Peyer's patch (tissue), 4 donors: Measurements from ENCODE around the gene UNC50. TPM values are rescaled to one million over a fixed set of nuclear protein-coding genes. Genes with fewer than 3 reads are reported as not detected.

Experiments used
- DNase-seq, 3 donors: peaks; one replicate each; pipeline ENCODE4 v3.0.0-alpha.2; 2017 to 2019
- H3K27ac ChIP-seq, 4 donors: fragments of 200-600 bp; sonication (generic); one replicate each; pipeline ENCODE4 v1.5.1; 2016 to 2019
- H3K27me3 ChIP-seq, 2 donors: fragments of 200-600 bp; sonication (generic); one replicate each; pipeline ENCODE4 v1.5.1; 2019
- H3K36me3 ChIP-seq, 3 donors: fragments of 200-600 bp; sonication (generic); one replicate each; pipeline ENCODE4 v1.5.1; 2016 to 2019
- H3K4me1 ChIP-seq, 4 donors: fragments of 200-600 bp; sonication (generic); one replicate each; pipeline ENCODE4 v1.5.1; 2016 to 2019
- H3K4me3 ChIP-seq, 4 donors: fragments of 200-600 bp; sonication (generic); 1 replicate in 3 of 4; 2 replicates in 1 of 4; pipeline ENCODE4 v1.5.1; 2016 to 2019; ENCODE audit warnings: mild to moderate bottlenecking in 1 of 4
- H3K9me3 ChIP-seq, 4 donors: fragments of 200-600 bp; sonication (generic); one replicate each; pipeline ENCODE4 v1.5.1; 2016 to 2019; ENCODE audit warnings: mild to moderate bottlenecking in 1 of 4
- CTCF ChIP-seq, 6 experiments: fragments of 450-650 bp in 4 of 6; fragments of 200-600 bp in 2 of 6; sonication (generic) in 1 of 6; IDR thresholded peaks; one replicate each; pipeline ENCODE4 v1.5.1; 2017 to 2019; ENCODE audit warnings: antibody characterized with exemption in 6 of 6, mild to moderate bottlenecking in 3 of 6, moderate library complexity in 1 of 6
- POLR2A ChIP-seq, 2 donors: fragments of 450-650 bp; IDR thresholded peaks; one replicate each; pipeline ENCODE4 v1.5.1; 2017; ENCODE audit warnings: antibody characterized with exemption in 2 of 2, mild to moderate bottlenecking in 2 of 2, moderate library complexity in 2 of 2
- total RNA-seq, 4 donors: library from RNA; depleted of rRNA; stranded (reverse); fragments of >200 nt; gene quantifications; one replicate each; pipeline ENCODE4 v1.1.0, GENCODE V29; 2016

The UNC50 gene
- total RNA-seq, 4 donors from 2014 or later = 31.1 to 51.7 (median 35.0) TPM

- Histone ChIP-seq H3K4me1 (no peaks in the 10 kb centered on the region), H3K36me3 (peaks cover 0 to 74% (median 0%) of the 10 kb centered on the region in 3 donors), H3K27me3 (no peaks in the 10 kb centered on the region), H3K27ac (no peak overlapping the region), H3K4me3 (no peak overlapping the region), H3K9me3 (no peaks in the 10 kb centered on the region)
- DNase-seq = no peak
- no peak for TF ChIP-seq CTCF (IDR thresholded peaks at IDR 0.05)
- TF ChIP-seq POLR2A (IDR thresholded peaks at IDR 0.05) = no peak
Observed at GRCh38 chr2:98577313-98577712, 31.1 kb upstream of the UNC50 start.

DNA sequence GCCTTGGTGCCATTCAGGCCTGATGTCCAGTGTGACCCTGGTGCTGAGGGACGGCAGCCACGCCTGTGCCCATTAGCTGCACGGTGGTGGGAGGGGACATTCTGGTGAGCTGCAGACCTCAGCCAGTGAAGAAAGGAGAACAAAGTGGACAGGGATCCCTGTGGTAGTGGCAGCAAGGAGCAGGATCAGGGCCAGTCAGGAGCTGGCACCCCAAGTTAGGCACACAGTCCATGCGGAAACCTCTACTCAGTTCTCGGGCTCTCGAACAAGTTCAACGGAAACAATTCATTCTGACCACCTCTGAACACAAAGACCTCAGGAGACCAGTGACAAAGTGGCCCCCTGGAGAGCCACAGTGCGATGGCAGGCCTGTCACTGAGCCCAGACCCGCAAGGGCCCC is 30.2 kb upstream of the UNC50 start:
- no peak overlapping the region for H3K4me3 ChIP-seq
- TF ChIP-seq POLR2A (IDR thresholded peaks at IDR 0.05) = no peak
- TF ChIP-seq CTCF (IDR thresholded peaks at IDR 0.05) = no peak
- no peak for DNase-seq
- no peaks in the 10 kb centered on the region for H3K27me3 ChIP-seq
- H3K4me1 ChIP-seq = no peaks in the 10 kb centered on the region
- no peaks in the 10 kb centered on the region for H3K9me3 ChIP-seq
- H3K36me3 ChIP-seq = peaks cover 0 to 75% (median 0%) of the 10 kb centered on the region in 3 donors
- H3K27ac ChIP-seq = no peak overlapping the region

- no peaks in the 10 kb centered on the region for H3K27me3 ChIP-seq
- no peak overlapping the region for H3K27ac ChIP-seq
- TF ChIP-seq CTCF (IDR thresholded peaks at IDR 0.05) (no peak), POLR2A (IDR thresholded peaks at IDR 0.05) (no peak)
Observed at GRCh38 chr2:98579926-98580325, 28.5 kb upstream of the UNC50 start.

GRCh38 chr2:98580656-98581284 is 27.6 kb upstream of the UNC50 start:
- Histone ChIP-seq H3K4me3 (no peak overlapping the region), H3K9me3 (no peaks in the 10 kb centered on the region), H3K36me3 (peaks cover 0 to 66% (median 0%) of the 10 kb centered on the region in 3 donors), H3K27me3 (no peaks in the 10 kb centered on the region), H3K27ac (no peak overlapping the region), H3K4me1 (no peaks in the 10 kb centered on the region)
- TF ChIP-seq CTCF (IDR thresholded peaks at IDR 0.05) (no peak), POLR2A (IDR thresholded peaks at IDR 0.05) (no peak)
- DNase-seq = no peak

More at GRCh38 chr2:98579926-98580325, 28.5 kb upstream of the UNC50 start:
- Histone ChIP-seq H3K9me3 (no peaks in the 10 kb centered on the region), H3K4me1 (no peaks in the 10 kb centered on the region), H3K4me3 (no peak overlapping the region), H3K36me3 (peaks cover 0 to 69% (median 0%) of the 10 kb centered on the region in 3 donors)
- no peak for DNase-seq

GRCh38 chr2:98582523-98582922 is 25.9 kb upstream of the UNC50 start:
- Histone ChIP-seq H3K27me3 (no peaks in the 10 kb centered on the region), H3K27ac (no peak overlapping the region), H3K36me3 (peaks cover 0 to 53% (median 0%) of the 10 kb centered on the region in 3 donors), H3K9me3 (no peaks in the 10 kb centered on the region), H3K4me3 (no peak overlapping the region), H3K4me1 (no peaks in the 10 kb centered on the region)
- TF ChIP-seq POLR2A (IDR thresholded peaks at IDR 0.05) (no peak), CTCF (IDR thresholded peaks at IDR 0.05) (no peak)
- no peak for DNase-seq
